Measurements from ENCODE around the gene TBC1D22A. TPM values are rescaled to one million over a fixed set of nuclear protein-coding genes. Genes with fewer than 3 reads are reported as not detected.
"Not testable (repeated sequence)": the region's sequence is repeated elsewhere in the genome, so short reads cannot be mapped to it uniquely, and the experiment has no call there.

TBC1D22A gene
- total RNA-seq, 4 donors from 2014 or later, result 16.2 to 22.2 (median 17.8) TPM

- H3K27me3 ChIP-seq, H3K9me3 ChIP-seq, H3K4me3 ChIP-seq, H3K36me3 ChIP-seq, ATAC-seq: not testable (repeated sequence)
- H3K4me1 ChIP-seq, result peaks cover 0 to 84% (median 61%) of the 10 kb centered on the region in 3 donors
- TF ChIP-seq POLR2AphosphoS5 (IDR thresholded peaks at IDR 0.05), result peak; percentile 96
- peak overlapping the region in 2 of 4 donors; percentile 91 to 95 for H3K27ac ChIP-seq
- 17 to 20% methylated on average over 7 to 10 of the region's 12 CpGs for WGBS, 2 donors (ENCODE audit: low coverage in 1 of 2)
Measured at GRCh38 chr22:46734213-46734722, 28.2 kb upstream of the TBC1D22A start.

- TF ChIP-seq POLR2AphosphoS5 (IDR thresholded peaks at IDR 0.05) (peak; percentile 59), EP300 (IDR thresholded peaks at IDR 0.05) (no peak), CTCF (IDR thresholded peaks at IDR 0.05) (no peak)
- H3K27me3 ChIP-seq, result no peaks in the 10 kb centered on the region
- peaks cover 0 to 5% of the 10 kb centered on the region in 2 donors for H3K36me3 ChIP-seq
- peaks cover 0 to 89% (median 66%) of the 10 kb centered on the region in 3 donors for H3K4me1 ChIP-seq
- H3K9me3 ChIP-seq, result no peaks in the 10 kb centered on the region
- H3K27ac ChIP-seq, result peak overlapping the region in 3 of 4 donors; percentile 91 to 96 (median 95)
- WGBS, 2 donors (ENCODE audit: low coverage in 1 of 2), result 0 to 31% methylated on average over 1 to 4 of the region's 12 CpGs
- no peak for ATAC-seq
- H3K4me3 ChIP-seq, result no peak overlapping the region
Measured at GRCh38 chr22:46734830-46735453, 27.5 kb upstream of the TBC1D22A start.

- WGBS, 2 donors (ENCODE audit: low coverage in 1 of 2), result 51 to 88% methylated on average over 1 to 2 of the region's 13 CpGs
- no peak for TF ChIP-seq POLR2AphosphoS5 (IDR thresholded peaks at IDR 0.05)
- no peak for TF ChIP-seq CTCF (IDR thresholded peaks at IDR 0.05)
- no peak for TF ChIP-seq POLR2A (IDR thresholded peaks at IDR 0.05)
- TF ChIP-seq EP300 (IDR thresholded peaks at IDR 0.05), result no peak
- Histone ChIP-seq H3K27ac (peak overlapping the region in 3 of 4 donors; percentile 91 to 96 (median 95)), H3K36me3 (peaks cover 0 to 5% of the 10 kb centered on the region in 2 donors), H3K4me3 (peak overlapping the region in 1 of 2 donors; percentile 99), H3K27me3 (no peaks in the 10 kb centered on the region), H3K9me3 (no peaks in the 10 kb centered on the region), H3K4me1 (peaks cover 0 to 85% (median 58%) of the 10 kb centered on the region in 3 donors)
- no peak for ATAC-seq
Measured at GRCh38 chr22:46735747-46736608, 26.5 kb upstream of the TBC1D22A start.

- Histone ChIP-seq H3K9me3 (no peaks in the 10 kb centered on the region), H3K4me3 (peak overlapping the region; percentile 72 to 99), H3K27ac (peak overlapping the region in 3 of 4 donors; percentile 91 to 96 (median 95)), H3K36me3 (peaks cover 0 to 5% of the 10 kb centered on the region in 2 donors), H3K27me3 (no peaks in the 10 kb centered on the region), H3K4me1 (peaks cover 0 to 78% (median 51%) of the 10 kb centered on the region in 3 donors)
- TF ChIP-seq POLR2AphosphoS5 (IDR thresholded peaks at IDR 0.05), result no peak
- no peak for TF ChIP-seq EP300 (IDR thresholded peaks at IDR 0.05)
- TF ChIP-seq POLR2A (IDR thresholded peaks at IDR 0.05), result no peak
- no peak for TF ChIP-seq CTCF (IDR thresholded peaks at IDR 0.05)
- no peak for ATAC-seq
- 30 to 71% methylated on average over 2 to 3 of the region's 8 CpGs for WGBS, 2 donors (ENCODE audit: low coverage in 1 of 2)
Measured at GRCh38 chr22:46736705-46737104, 25.7 kb upstream of the TBC1D22A start.

Measured in gastroesophageal sphincter (tissue), 4 donors.